ENCODE data around the gene PLEKHH1. TPM values are rescaled to one million over a fixed set of nuclear protein-coding genes. Genes with fewer than 3 reads are reported as not detected.
A peak's percentile ranks its signal among the peaks of the same experiment; 100 is the strongest.

PLEKHH1 gene
- total RNA-seq, 2 experiments from 2014 or later: 2.4 to 3.3 TPM

GRCh38 chr14:67574806-67575205 is 41.7 kb downstream of the PLEKHH1 start:
- H3K9me3 Mint-ChIP-seq: no peaks in the 10 kb centered on the region
- H3K4me1 Mint-ChIP-seq: peaks cover 3% of the 10 kb centered on the region
- no peak for DNase-seq
- no peak overlapping the region for H3K27ac Mint-ChIP-seq
- H3K36me3 Mint-ChIP-seq: no peaks in the 10 kb centered on the region
- H3K27me3 Mint-ChIP-seq: no peaks in the 10 kb centered on the region
- no peak overlapping the region for H3K4me3 Mint-ChIP-seq

GRCh38 chr14:67575684-67576083 is 42.6 kb downstream of the PLEKHH1 start:
- no peak overlapping the region for H3K4me3 Mint-ChIP-seq
- H3K27me3 Mint-ChIP-seq: no peaks in the 10 kb centered on the region
- no peak for DNase-seq
- no peaks in the 10 kb centered on the region for H3K4me1 Mint-ChIP-seq
- no peaks in the 10 kb centered on the region for H3K9me3 Mint-ChIP-seq
- no peaks in the 10 kb centered on the region for H3K36me3 Mint-ChIP-seq
- no peak overlapping the region for H3K27ac Mint-ChIP-seq

GRCh38 chr14:67576216-67576955 is 43.3 kb downstream of the PLEKHH1 start:
- Mint-ChIP-seq H3K4me3 (no peak overlapping the region), H3K9me3 (no peaks in the 10 kb centered on the region), H3K27ac (no peak overlapping the region), H3K36me3 (no peaks in the 10 kb centered on the region), H3K27me3 (no peaks in the 10 kb centered on the region), H3K4me1 (no peaks in the 10 kb centered on the region)
- no peak for DNase-seq

- Mint-ChIP-seq H3K9me3 (no peaks in the 10 kb centered on the region), H3K36me3 (no peaks in the 10 kb centered on the region), H3K4me1 (no peaks in the 10 kb centered on the region), H3K27me3 (no peaks in the 10 kb centered on the region), H3K27ac (no peak overlapping the region), H3K4me3 (no peak overlapping the region)
- DNase-seq: no peak
Observed at GRCh38 chr14:67577181-67577808, 44.2 kb downstream of the PLEKHH1 start.

GRCh38 chr14:67577909-67578749 is 45.0 kb downstream of the PLEKHH1 start:
- H3K27me3 Mint-ChIP-seq: no peaks in the 10 kb centered on the region
- H3K4me1 Mint-ChIP-seq: no peaks in the 10 kb centered on the region
- H3K4me3 Mint-ChIP-seq: no peak overlapping the region
- no peaks in the 10 kb centered on the region for H3K9me3 Mint-ChIP-seq
- no peaks in the 10 kb centered on the region for H3K36me3 Mint-ChIP-seq
- DNase-seq: no peak
- H3K27ac Mint-ChIP-seq: no peak overlapping the region

- no peak overlapping the region for H3K4me3 Mint-ChIP-seq
- no peak for DNase-seq
- H3K9me3 Mint-ChIP-seq: no peaks in the 10 kb centered on the region
- H3K27me3 Mint-ChIP-seq: no peaks in the 10 kb centered on the region
- no peaks in the 10 kb centered on the region for H3K4me1 Mint-ChIP-seq
- H3K36me3 Mint-ChIP-seq: no peaks in the 10 kb centered on the region
- H3K27ac Mint-ChIP-seq: no peak overlapping the region
Observed at GRCh38 chr14:67579040-67579439, 46.0 kb downstream of the PLEKHH1 start.

GRCh38 chr14:67579636-67580035 is 46.5 kb downstream of the PLEKHH1 start:
- Mint-ChIP-seq H3K4me1 (no peaks in the 10 kb centered on the region), H3K4me3 (no peak overlapping the region), H3K27ac (no peak overlapping the region), H3K36me3 (no peaks in the 10 kb centered on the region), H3K9me3 (no peaks in the 10 kb centered on the region), H3K27me3 (no peaks in the 10 kb centered on the region)
- DNase-seq: no peak

- Mint-ChIP-seq H3K27me3 (no peaks in the 10 kb centered on the region), H3K4me1 (no peaks in the 10 kb centered on the region), H3K36me3 (no peaks in the 10 kb centered on the region), H3K27ac (no peak overlapping the region), H3K9me3 (no peaks in the 10 kb centered on the region), H3K4me3 (no peak overlapping the region)
- no peak for DNase-seq
Observed at GRCh38 chr14:67580336-67581171, 47.5 kb downstream of the PLEKHH1 start.

GRCh38 chr14:67581643-67582042 is 48.6 kb downstream of the PLEKHH1 start:
- Mint-ChIP-seq H3K4me1 (no peaks in the 10 kb centered on the region), H3K9me3 (no peaks in the 10 kb centered on the region), H3K4me3 (no peak overlapping the region), H3K27me3 (no peaks in the 10 kb centered on the region), H3K27ac (no peak overlapping the region), H3K36me3 (no peaks in the 10 kb centered on the region)
- DNase-seq: no peak

GRCh38 chr14:67582061-67582460 is 49.0 kb downstream of the PLEKHH1 start:
- Mint-ChIP-seq H3K36me3 (no peaks in the 10 kb centered on the region), H3K9me3 (no peaks in the 10 kb centered on the region), H3K27me3 (no peaks in the 10 kb centered on the region), H3K27ac (no peak overlapping the region), H3K4me3 (no peak overlapping the region), H3K4me1 (no peaks in the 10 kb centered on the region)
- DNase-seq: no peak

- H3K4me3 Mint-ChIP-seq: no peak overlapping the region
- DNase-seq: peak; percentile 14
- no peaks in the 10 kb centered on the region for H3K36me3 Mint-ChIP-seq
- no peaks in the 10 kb centered on the region for H3K4me1 Mint-ChIP-seq
- no peaks in the 10 kb centered on the region for H3K9me3 Mint-ChIP-seq
- H3K27me3 Mint-ChIP-seq: no peaks in the 10 kb centered on the region
- no peak overlapping the region for H3K27ac Mint-ChIP-seq
Observed at GRCh38 chr14:67583711-67584644, 50.9 kb downstream of the PLEKHH1 start.

GRCh38 chr14:67584978-67585377 is 51.9 kb downstream of the PLEKHH1 start:
- Mint-ChIP-seq H3K27ac (no peak overlapping the region), H3K4me1 (no peaks in the 10 kb centered on the region), H3K4me3 (no peak overlapping the region), H3K9me3 (no peaks in the 10 kb centered on the region), H3K27me3 (no peaks in the 10 kb centered on the region), H3K36me3 (no peaks in the 10 kb centered on the region)
- DNase-seq: no peak

GRCh38 chr14:67586369-67586768 is 53.3 kb downstream of the PLEKHH1 start:
- H3K9me3 Mint-ChIP-seq: no peaks in the 10 kb centered on the region
- DNase-seq: no peak
- H3K27ac Mint-ChIP-seq: peak overlapping the region; percentile 15
- H3K4me3 Mint-ChIP-seq: no peak overlapping the region
- H3K4me1 Mint-ChIP-seq: peaks cover 2% of the 10 kb centered on the region
- no peaks in the 10 kb centered on the region for H3K36me3 Mint-ChIP-seq
- no peaks in the 10 kb centered on the region for H3K27me3 Mint-ChIP-seq

GRCh38 chr14:67589204-67589770 is 56.2 kb downstream of the PLEKHH1 start:
- Mint-ChIP-seq H3K27ac (no peak overlapping the region), H3K4me1 (peaks cover 2% of the 10 kb centered on the region), H3K9me3 (no peaks in the 10 kb centered on the region), H3K36me3 (peaks cover 3% of the 10 kb centered on the region), H3K4me3 (no peak overlapping the region), H3K27me3 (no peaks in the 10 kb centered on the region)
- no peak for DNase-seq
